ENCODE data around the gene PPP1R12A.

PPP1R12A gene

GRCh38 chr12:79956896-79957295 lies 22.0 kb upstream of the PPP1R12A start:
- Histone ChIP-seq H3K4me3 (no peak overlapping the region), H3K9me3 (peaks cover 0 to 11% (median 6%) of the 10 kb centered on the region in 3 donors), H3K4me1 (peaks cover 0 to 15% (median 2%) of the 10 kb centered on the region in 4 donors), H3K36me3 (peaks cover 0 to 5% (median 0%) of the 10 kb centered on the region in 3 donors), H3K27me3 (no peaks in the 10 kb centered on the region), H3K27ac (no peak overlapping the region)
- intact Hi-C loops (cut with DNase I; ENCODE audit: low total_unique reads) = no loop called here
- TF ChIP-seq, protein P1, sequence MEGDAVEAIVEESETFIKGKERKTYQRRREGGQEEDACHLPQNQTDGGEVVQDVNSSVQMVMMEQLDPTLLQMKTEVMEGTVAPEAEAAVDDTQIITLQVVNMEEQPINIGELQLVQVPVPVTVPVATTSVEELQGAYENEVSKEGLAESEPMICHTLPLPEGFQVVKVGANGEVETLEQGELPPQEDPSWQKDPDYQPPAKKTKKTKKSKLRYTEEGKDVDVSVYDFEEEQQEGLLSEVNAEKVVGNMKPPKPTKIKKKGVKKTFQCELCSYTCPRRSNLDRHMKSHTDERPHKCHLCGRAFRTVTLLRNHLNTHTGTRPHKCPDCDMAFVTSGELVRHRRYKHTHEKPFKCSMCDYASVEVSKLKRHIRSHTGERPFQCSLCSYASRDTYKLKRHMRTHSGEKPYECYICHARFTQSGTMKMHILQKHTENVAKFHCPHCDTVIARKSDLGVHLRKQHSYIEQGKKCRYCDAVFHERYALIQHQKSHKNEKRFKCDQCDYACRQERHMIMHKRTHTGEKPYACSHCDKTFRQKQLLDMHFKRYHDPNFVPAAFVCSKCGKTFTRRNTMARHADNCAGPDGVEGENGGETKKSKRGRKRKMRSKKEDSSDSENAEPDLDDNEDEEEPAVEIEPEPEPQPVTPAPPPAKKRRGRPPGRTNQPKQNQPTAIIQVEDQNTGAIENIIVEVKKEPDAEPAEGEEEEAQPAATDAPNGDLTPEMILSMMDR (IDR thresholded peaks at IDR 0.05) = no peak
- no peak for DNase-seq

- DNase-seq = no peak
- Histone ChIP-seq H3K36me3 (peaks cover 0 to 5% (median 0%) of the 10 kb centered on the region in 3 donors), H3K27ac (no peak overlapping the region), H3K4me3 (no peak overlapping the region), H3K27me3 (no peaks in the 10 kb centered on the region), H3K9me3 (peaks cover 0 to 11% (median 6%) of the 10 kb centered on the region in 3 donors), H3K4me1 (peaks cover 0 to 15% (median 2%) of the 10 kb centered on the region in 4 donors)
- intact Hi-C loops (cut with DNase I; ENCODE audit: low total_unique reads) = no loop called here
- TF ChIP-seq, protein P1 (IDR thresholded peaks at IDR 0.05) = no peak
These were observed 20.7 kb upstream of the PPP1R12A start for GRCh38 chr12:79955561-79955960.

DNA sequence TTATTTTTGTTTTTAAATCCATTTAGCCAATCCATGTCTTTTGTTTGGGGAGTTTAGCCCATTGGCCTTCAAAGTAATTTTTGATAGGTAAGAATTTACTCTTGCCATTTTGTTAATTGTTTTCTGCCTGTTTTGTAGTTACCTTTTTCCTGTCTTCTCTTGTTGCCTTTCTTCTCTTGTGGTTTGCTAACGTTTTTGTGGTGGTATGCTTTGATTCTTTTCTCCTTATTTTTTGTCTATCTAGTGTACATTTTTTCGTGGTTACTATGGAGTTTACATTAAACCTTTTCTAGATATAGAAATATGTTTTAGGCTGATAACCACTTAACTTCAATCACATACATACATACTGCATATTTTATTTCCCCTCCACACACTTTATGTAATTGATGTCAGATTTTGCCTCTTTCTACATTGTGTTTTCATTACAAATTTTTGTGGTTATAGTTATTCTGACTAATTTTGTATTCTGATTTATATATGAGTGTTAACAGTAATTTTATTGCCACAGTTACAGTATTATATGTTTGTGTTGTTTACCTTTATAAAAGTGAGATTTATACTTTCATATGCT lies 19.2 kb upstream of the PPP1R12A start:
- peaks cover 0 to 5% (median 0%) of the 10 kb centered on the region in 3 donors for H3K36me3 ChIP-seq
- no peaks in the 10 kb centered on the region for H3K27me3 ChIP-seq
- no peak overlapping the region for H3K4me3 ChIP-seq
- intact Hi-C loops (cut with DNase I; ENCODE audit: low total_unique reads) = no loop called here
- H3K4me1 ChIP-seq = peaks cover 0 to 2% (median under 1%) of the 10 kb centered on the region in 4 donors
- no peak for DNase-seq
- TF ChIP-seq, protein P1 (IDR thresholded peaks at IDR 0.05) = no peak
- H3K27ac ChIP-seq = no peak overlapping the region
- H3K9me3 ChIP-seq = peaks cover 0 to 11% (median 6%) of the 10 kb centered on the region in 3 donors

GRCh38 chr12:79949098-79949497 lies 14.2 kb upstream of the PPP1R12A start:
- TF ChIP-seq, protein P1 (IDR thresholded peaks at IDR 0.05) = no peak
- intact Hi-C loops (cut with DNase I; ENCODE audit: low total_unique reads) = no loop called here
- H3K4me1 ChIP-seq = no peaks in the 10 kb centered on the region
- H3K27me3 ChIP-seq = no peaks in the 10 kb centered on the region
- H3K36me3 ChIP-seq = no peaks in the 10 kb centered on the region
- DNase-seq = no peak
- H3K4me3 ChIP-seq = no peak overlapping the region
- H3K27ac ChIP-seq = no peak overlapping the region
- H3K9me3 ChIP-seq = peaks cover 0 to 2% (median 0%) of the 10 kb centered on the region in 3 donors

- Histone ChIP-seq H3K4me1 (no peaks in the 10 kb centered on the region), H3K9me3 (no peaks in the 10 kb centered on the region), H3K4me3 (no peak overlapping the region), H3K36me3 (no peaks in the 10 kb centered on the region), H3K27me3 (no peaks in the 10 kb centered on the region), H3K27ac (no peak overlapping the region)
- intact Hi-C loops (cut with DNase I; ENCODE audit: low total_unique reads) = no loop called here
- no peak for DNase-seq
- TF ChIP-seq, protein P1 (IDR thresholded peaks at IDR 0.05) = no peak
These were observed 10.5 kb upstream of the PPP1R12A start for GRCh38 chr12:79945433-79945832.

All from tibial artery (tissue), 4 donors.